HG03565 (cell line): ENCODE data around the gene SH3PXD2B.

Experiments
- ATAC-seq: cut with Tn5 transposase; IDR thresholded peaks from one replicate; pipeline ENCODE4 v1.9.1; 2021; ENCODE audit warnings: mild to moderate bottlenecking, moderate library complexity; ENCODE audit not compliant: unreplicated experiment

SH3PXD2B gene

DNA sequence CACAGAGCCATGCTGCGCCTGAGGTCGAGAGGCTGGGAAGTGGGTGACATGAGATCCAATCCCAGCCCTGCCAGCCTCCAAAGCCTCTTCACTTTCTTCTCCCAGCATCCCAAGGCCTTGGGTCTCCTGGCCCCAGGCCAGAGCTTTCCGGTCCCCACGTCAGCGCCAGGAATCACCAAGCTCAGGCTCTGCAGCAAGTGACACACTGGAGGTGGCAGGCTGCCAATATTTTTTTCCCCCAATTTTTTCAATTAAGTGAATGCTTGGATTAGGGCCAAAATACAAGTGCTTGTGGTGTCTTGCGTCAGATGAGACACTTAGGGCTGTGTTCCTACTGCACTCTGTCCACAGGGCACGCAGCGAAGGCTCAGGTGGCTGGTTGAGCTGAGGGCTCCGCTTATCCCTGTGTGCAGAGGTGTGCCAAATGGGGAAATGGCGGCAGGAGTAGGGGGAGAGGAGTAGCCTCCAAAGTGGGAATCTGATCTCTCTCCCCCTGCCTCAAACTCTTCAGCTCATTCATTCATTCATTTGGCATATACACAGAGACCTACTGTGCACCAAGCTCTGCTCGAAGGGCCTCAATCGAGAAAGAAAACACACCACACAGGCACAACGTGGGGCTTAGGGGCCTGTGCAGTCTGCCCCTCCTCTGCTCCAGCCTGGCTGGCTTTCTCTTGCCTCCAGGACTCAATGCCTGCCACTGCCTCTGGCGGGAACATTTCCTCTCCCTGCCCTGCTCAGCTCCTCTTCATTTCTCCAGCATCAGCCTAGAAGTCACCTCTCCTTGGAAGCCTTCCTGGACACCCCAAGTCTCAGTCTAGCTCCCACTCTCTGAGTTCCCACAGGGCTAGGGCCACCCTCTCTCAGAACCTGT lies 16.6 kb downstream of the SH3PXD2B start:
- ATAC-seq: no peak

DNA sequence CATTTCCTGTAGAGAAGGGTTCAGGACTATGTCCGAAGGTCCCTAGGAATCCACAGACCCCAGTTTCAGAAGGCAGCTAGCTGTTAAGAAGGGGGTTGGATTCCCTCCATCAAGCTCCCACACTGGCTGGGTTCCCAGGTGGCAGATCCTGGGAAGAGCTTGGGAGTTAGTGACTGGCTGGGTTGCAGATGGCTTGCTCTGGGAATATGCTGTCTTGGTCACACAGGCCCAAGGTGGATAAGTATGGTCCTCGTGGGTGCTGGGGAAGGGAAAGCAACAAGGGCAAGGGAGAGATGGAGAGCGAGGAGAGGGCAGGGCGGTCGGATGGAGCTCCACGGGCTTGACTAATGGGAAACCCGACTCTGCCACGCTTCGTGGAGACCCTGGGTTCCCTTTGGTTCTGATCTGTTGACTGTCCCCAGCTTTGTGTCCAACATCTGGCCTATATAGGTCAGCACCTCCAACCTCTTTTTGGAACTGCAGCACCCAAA lies 17.4 kb downstream of the SH3PXD2B start:
- no peak for ATAC-seq

DNA sequence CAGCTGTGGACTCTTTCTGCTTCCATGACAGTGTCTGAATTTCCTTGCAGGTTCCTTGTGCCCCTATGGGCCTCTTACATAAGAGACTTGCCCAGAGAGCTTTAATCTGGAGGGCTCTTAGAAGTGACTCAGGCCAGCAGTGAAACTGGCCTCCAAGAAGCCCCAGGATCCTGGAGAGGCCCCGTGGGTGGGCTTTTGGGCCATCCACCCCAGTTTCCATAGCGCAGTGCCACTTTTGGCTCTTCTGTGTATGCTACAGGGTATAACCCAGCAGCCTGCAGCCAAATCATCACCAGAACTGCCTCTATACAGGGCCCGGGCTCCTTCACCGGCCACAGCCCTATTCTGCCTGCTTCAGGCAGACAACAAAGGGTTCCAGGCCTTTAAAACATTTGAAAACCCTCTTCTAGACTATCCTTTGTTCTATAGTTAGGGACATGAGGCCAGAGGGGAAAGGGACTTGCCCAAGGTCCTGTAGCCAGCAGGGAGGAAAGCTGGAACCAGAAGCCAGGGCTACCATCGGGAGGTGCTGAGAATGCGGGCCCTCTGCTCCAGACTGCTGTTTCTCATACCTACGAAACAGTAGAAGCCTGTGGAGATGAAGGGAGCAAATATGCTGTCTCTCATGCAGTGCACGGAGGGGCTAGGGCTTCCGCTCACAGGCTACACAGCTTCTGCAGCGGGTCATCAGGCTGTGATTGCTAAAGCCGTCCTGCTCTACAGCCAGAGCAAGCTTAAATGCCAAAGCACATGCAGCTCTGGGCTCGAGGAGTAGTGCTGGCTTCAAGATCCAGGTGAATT lies 18.0 kb downstream of the SH3PXD2B start:
- no peak for ATAC-seq

DNA sequence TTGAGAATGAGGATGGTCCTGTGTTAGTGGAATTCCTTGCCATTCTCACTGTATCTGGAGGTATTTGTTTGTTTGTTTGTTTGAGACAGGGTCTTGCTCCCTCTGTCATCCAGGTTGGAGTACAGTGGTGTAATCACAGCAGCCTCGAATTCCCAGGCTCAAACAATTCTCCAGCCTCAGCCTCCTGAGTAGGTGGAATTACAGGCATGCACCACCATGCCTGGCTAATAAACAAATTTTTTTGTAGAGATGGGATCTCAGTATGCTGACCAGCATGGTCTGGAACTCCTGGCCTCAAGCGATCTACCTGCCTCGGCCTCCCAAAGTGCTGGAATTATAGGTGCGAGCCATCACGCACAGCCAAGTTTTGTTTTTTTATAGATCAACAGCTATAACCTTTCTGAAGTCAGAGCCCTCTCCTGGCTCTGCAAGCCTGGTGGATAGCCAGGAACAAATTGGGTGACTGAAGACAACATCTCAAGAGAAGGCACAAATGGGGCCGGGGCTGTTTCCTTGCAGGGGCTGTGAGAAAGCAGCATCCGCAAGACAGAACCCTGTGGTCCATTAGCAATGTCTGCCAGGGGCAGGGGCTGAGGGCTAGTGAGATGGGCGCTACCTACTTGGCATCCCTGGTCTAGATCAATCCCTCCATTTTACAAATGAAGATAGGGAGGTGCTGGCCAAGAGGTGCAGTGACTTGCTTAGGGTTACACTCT lies 18.8 kb downstream of the SH3PXD2B start:
- ATAC-seq: no peak

DNA sequence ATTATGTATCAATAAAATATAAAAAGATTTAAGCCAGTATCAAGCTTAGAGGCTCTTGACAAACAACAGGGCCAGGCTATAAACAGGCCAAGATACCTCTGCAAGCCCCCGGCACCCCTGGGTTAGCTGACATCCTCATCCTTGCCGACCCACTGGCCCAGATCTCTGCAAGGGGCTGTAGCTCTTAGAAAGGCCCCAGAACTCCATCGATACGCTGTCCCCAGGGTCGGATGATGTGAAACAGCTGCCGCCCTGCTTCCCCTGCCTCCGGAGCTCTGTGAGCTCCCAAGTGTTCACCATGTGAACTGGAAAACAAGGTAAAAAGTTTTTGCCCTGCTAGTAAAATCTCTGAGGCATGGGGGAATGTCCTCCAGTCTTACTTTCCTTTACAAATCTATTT lies 20.1 kb downstream of the SH3PXD2B start:
- no peak for ATAC-seq

DNA sequence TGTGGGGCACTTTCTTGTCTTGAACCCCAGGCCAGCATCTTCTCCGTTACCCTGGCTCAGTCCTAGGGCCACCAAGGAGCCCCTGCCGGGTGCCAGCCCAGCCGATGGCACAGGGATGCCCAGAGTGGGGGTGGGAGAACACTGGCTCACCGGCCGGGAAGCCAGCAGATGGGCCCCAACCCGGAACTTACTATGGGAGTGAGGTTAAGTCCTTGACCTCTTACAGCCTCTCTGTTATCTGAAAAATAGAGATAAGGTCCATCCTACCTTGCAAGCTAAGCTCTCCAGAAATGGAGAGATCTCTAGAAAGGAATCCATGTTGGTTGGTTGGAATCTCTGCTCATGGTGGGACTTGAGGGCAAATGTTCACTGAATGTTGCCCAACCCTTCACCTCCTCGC lies 20.8 kb downstream of the SH3PXD2B start:
- no peak for ATAC-seq

DNA sequence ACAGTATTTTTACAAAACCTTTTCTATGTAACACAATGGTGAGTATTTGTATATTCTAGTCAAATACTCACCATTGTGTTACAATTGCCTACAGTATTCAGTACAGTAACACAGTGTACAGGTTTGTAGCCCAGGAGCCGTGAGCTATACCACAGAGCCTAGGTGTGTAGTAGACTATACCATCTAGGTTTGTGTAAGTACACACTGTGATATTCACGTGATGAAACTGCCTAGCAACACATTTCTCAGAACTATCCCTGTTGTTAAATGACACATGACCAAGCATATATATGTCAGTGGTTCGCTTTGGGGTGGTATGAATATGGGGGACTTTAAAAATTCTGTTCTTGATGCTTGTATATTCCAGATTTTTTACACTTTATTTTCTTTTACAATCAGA lies 21.3 kb downstream of the SH3PXD2B start:
- no peak for ATAC-seq

DNA sequence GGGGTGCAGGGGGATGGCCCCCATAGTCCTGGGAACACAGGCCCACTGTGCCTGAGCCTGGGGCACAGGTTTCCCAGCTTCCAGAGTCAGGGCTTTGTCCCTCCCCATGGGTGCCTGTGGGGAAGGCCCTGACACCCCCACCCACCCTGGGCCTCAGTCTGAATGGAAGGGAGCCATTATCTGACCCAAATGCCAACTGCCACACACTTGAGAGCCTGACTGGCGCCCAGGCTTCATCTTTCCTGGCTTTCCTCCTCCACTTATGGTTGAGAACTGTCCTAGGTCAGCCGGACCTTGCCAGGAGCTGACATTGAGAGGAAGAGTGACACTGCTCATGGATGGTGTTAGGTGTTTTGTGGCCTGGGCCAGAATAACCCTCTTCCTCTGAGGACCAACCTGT lies 24.0 kb downstream of the SH3PXD2B start:
- ATAC-seq: no peak

DNA sequence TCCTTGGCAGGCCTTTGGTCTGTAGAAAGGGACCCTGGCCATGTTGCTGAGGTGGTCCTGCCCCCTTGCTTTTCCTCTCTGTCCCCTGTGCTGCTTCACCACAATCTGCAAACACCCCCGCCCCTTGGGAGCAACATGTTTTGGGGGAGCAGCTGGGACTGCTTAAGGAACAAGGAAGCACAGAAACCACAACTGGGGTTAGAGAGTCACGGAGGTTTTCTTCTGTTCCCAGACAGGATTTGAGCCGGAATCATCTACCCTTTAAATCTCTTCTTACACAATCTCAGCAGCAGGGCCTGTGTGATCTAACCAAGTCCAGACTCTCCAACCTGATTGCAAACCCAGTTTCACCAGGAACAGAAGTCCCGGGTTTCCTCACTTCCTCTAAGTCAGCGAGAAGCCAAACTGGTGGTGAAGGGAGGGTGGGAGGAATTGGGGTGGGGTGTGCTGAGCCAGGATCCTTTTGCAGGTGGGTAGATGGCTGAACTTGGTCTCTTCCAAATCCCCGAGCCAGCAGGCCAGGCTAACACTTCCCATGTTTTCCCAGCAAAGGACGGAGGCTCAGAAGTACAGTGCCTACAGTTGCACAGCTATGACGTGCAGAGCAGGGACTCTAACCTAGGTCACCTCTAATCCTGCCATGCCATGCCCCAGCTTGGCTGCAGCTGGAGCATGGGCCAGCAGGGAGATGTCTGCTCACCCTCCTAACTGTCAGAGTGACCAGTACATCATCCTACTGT lies 25.0 kb downstream of the SH3PXD2B start:
- no peak for ATAC-seq

DNA sequence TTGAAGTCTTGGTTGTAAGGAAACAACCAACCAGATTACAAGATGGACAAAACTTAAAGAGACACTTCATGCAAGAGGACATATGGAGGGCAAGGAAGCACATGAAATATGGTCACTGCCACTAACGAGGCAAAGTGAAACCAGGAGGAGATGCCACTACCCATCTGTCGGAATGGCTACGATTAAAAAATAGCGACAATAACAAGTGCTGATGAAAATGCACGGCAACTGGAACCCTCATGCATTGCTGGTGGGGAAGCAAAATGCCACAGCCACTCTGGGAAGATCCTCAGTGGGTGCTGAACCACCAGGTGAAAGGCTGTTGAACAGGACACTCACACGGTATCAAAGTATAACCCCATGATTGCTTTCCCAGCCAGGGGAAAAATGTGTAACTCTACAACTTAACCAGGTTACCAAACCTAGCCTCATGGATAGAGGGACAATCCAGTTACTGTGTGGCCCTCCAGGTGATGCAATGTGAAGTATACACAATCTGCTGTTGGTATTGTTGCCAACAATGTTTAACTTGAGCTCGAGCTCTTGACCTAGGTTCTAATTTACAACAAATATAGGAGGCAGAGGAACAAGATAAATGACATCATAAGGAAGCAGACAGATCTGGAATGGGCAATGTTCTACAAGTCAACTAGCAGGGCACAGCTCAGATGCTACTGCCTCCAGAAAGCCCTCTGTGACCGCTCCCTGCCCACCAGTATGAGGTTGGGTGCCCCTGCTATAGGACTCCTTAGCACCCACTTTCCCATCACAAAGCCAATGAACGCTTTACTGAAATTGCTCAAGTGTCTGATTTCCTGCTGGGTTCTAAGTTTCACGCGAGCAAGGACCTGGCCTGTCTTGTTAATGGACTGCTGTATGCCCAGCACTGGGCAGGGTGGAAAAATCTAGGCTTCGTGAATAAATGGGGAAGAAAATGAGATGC lies 25.8 kb downstream of the SH3PXD2B start:
- no peak for ATAC-seq

DNA sequence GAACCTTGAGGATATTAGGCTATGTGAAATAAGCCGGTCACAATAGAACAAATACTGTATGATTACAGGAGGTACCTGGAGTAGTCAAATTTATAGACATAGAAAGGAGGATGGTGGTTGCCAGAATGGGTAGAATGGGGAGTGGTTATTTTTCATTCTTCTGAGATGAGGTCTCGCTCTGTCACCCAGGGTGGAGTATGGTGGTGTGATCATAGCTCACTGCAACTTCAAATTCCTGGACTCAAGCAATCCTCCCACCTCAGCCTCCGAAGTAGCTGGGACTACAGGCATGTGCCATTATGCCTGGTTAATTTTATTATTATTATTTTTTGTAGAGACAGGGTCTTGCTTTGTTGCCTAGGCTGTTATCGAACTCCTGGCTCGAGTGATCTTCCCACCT lies 27.1 kb downstream of the SH3PXD2B start:
- ATAC-seq: no peak

DNA sequence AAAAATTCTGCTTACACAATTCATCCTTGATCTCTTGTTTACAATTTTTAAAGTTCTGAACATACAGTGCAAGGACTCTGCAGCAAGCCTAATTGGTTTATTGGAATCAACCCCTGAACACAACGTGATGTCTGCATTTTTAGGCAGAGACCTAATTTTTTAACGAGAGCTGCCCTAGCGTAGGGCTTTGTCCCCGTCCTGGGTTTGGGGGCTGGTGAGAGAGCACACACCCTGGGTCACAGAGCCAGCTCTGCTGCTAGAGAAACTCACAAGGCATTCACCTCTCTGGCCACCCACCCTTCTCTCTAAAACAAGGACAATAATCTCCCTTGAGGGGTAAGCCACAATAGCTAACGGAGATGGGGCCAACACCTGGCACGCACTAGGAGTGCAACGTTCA lies 28.2 kb downstream of the SH3PXD2B start:
- no peak for ATAC-seq

DNA sequence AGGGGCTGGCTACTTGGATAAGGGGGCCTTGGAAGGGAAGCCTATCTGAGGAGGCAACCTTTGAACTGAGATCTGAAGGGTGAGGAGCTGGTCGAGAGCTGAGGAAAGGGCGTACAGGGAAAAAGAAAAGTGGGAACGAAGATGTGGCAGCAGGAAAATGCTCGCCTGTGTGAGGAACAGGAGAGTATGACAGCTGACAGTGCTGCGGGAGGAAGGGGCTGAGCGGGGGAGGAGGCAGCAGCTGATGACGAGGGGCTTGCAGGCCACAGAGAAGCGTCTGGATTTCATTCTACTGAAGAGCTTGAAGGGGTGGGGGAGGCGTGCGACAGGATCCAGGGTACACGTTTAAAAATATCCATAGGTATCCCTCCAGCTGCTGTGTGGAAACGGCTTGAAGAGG lies 28.9 kb downstream of the SH3PXD2B start:
- no peak for ATAC-seq

DNA sequence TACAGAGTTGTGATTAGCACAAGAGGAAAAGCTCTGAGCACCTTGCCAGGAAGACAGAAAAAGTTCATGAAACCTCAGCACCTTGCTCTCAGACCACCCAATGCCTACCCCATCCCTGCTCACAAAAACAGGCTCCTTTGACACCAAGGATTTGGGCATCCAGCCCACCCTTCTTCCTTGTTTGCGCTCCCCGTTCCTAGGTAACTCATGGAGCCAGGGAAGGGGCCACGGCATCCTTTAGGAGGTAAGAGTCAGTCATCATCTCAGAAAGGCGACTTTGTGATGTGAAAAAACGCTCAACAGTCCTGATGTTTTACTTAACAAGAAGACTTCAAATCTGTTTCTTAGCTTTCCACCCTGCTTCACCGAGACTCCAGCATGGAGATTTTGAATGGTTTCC lies 29.5 kb downstream of the SH3PXD2B start:
- ATAC-seq: no peak

DNA sequence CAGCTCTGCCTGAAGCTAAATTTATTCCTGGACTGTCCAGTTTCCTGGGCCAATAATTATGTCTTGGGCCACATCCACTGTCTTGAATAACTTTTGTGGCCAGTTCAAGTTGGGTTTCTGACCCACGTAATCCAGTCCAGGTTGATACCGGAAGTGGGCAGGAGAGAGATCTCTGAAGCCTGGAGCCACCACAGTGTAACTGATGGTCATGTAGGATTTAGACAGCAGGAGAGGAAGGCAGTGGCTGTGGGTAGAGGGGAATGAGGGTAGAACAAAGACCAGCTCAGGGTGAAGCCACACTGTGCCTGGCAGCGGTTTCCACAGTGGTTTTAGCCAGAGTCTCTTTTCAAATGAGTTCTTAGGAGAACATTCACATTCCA lies 30.2 kb downstream of the SH3PXD2B start:
- ATAC-seq: no peak

DNA sequence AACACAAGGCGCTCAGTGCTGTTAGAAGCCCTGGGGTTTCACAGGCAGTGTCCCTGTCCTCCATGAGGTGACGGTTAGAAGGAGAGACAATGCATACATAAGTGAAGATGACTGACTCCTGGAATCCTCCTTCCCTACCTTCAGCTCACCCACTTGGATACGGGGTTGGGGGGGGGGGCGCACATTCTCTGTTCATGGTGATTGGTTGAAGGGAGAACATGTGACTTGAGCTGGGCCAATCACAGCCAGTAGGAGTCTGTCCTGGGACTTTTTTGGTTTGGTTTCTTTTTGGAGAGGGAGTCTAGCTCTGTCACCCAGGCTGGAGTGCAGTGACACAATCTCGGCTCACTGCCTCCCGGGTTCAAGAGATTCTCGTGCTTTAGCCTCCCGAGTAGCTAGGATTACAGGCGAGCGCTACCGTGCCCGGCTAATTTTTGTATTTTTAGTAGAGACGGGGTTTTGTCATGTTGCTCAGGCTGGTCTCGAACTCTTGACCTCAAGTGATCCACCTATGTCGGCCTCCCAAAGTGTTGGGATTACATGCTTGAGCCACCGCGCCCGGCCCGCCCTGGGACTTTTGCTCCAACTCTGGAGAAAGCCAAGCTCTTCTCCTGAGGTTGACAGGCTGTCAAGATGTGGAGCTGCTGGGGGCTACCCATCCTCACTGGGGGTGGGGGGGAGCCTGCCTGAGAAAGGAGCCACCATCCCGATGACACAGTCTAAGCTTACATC lies 30.8 kb downstream of the SH3PXD2B start:
- no peak for ATAC-seq

DNA sequence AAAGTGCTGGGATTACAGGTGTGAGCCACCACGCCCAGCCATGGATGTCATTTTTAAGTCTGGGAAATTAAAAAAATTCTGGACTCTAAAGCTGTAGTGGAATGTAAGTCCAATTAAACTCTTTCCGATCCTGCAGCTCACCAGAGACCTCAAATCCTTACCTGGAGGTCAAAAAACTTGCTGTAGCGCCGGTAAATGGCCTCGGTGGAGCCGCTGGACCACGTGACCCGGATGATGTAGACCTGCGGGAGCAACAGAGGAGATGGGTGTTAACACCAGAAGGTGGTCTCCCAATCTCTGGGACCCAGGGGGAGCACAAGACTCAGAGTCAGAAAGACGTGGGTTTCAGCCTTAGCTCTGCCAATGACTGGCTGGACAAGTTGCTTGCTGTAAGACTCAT lies 32.1 kb downstream of the SH3PXD2B start:
- ATAC-seq: no peak

DNA sequence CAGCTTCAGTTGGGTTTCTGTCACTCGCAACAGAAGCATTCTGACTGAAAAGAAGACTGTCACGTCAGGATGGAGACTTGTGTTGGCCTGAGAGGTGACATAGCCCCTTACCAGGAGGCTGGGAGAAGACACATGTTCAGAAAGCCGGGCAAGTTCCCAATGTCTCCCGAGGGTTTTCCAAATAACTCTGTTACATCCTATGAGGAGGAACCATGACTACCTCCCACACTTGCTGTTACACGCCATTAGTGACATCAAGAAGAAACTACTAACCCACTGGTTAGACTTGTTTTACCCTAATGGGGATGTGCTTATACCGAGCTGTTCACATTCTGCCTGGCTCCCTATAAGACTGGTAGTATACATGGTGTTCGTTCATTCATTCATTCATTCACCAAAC lies 33.3 kb downstream of the SH3PXD2B start:
- no peak for ATAC-seq
